SU-DHL-6 (cell line): ENCODE results near the gene LRRC37A3.
"Not testable (repeated sequence)": the region's sequence is repeated elsewhere in the genome, so short reads cannot be mapped to it uniquely, and the experiment has no call there.

Experiments used
- CTCF ChIP-seq: fragments of 200-600 bp; sonication (generic); IDR thresholded peaks from one replicate; pipeline ENCODE4 v1.5.1; 2017; ENCODE audit warnings: antibody characterized with exemption, mild to moderate bottlenecking, low read length, moderate library complexity; ENCODE audit not compliant: insufficient read depth, poor library complexity, severe bottlenecking
- EZH2phosphoT487 ChIP-seq: fragments of 200-600 bp; sonication (generic), shearing (Covaris generic); conservative IDR thresholded peaks from 2 replicates; pipeline ENCODE4 v1.6.1; 2018; ENCODE audit warnings: mild to moderate bottlenecking, antibody characterized with exemption, low read length, moderate library complexity, mixed read lengths

GRCh38 chr17:64915244-64915643, 4.0 kb downstream of the LRRC37A3 start:
- TF ChIP-seq CTCF, EZH2phosphoT487: not testable (repeated sequence)
